ENCODE results near the gene FOLR3.

GRCh38 chr11:72136684-72137262 lies 1.2 kb downstream of the FOLR3 start:
- TF ChIP-seq, protein P1, sequence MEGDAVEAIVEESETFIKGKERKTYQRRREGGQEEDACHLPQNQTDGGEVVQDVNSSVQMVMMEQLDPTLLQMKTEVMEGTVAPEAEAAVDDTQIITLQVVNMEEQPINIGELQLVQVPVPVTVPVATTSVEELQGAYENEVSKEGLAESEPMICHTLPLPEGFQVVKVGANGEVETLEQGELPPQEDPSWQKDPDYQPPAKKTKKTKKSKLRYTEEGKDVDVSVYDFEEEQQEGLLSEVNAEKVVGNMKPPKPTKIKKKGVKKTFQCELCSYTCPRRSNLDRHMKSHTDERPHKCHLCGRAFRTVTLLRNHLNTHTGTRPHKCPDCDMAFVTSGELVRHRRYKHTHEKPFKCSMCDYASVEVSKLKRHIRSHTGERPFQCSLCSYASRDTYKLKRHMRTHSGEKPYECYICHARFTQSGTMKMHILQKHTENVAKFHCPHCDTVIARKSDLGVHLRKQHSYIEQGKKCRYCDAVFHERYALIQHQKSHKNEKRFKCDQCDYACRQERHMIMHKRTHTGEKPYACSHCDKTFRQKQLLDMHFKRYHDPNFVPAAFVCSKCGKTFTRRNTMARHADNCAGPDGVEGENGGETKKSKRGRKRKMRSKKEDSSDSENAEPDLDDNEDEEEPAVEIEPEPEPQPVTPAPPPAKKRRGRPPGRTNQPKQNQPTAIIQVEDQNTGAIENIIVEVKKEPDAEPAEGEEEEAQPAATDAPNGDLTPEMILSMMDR (conservative IDR thresholded peaks at IDR 0.05) = no peak
- no peak for TF ChIP-seq EZH2 (IDR thresholded peaks at IDR 0.05; ENCODE audit: low read depth)

All from PC-9 (cell line).